Astrocyte of the spinal cord (primary cell): Measurements from ENCODE around the gene ZNF628.

Experiments
- DNase-seq: peaks from one replicate; pipeline ENCODE4 v3.0.0; 2011; ENCODE audit warnings: low read depth, low spot score
- H3K4me3 ChIP-seq: 2 replicates; pipeline ENCODE4 v1.5.1; 2011; ENCODE audit warnings: low read depth, mild to moderate bottlenecking, low read length, moderate library complexity
- CTCF ChIP-seq: IDR thresholded peaks from 2 replicates; pipeline ENCODE4 v1.5.1; 2012; ENCODE audit warnings: low read depth, mild to moderate bottlenecking, low read length, inconsistent platforms
- in situ Hi-C: cut with HindIII; loops from 2 replicates; pipeline ENCODE4 v1.10.0; 2017; ENCODE audit warnings: low sequenced_read_pairs

The ZNF628 gene

GRCh38 chr19:55476100-55476775 is at the start of gene ZNF628:
Gene ZNF628 (plus strand): TSS chr19:55476617. CDS start chr19:55479911, 3,294 bp downstream.
- TF ChIP-seq CTCF = no peak
- peak; percentile 99 for DNase-seq
- in situ Hi-C loops = no loop called here
- H3K4me3 ChIP-seq = peak within 1 kb of the TSS; percentile 62

- no peak for DNase-seq
- in situ Hi-C loops = no loop called here
- H3K4me3 ChIP-seq = no peak overlapping the region
- no peak for TF ChIP-seq CTCF
Observed at GRCh38 chr19:55431183-55431582, 45.2 kb upstream of the ZNF628 start.

GRCh38 chr19:55432241-55432959 is 44.0 kb upstream of the ZNF628 start:
- in situ Hi-C loops = no loop called here
- TF ChIP-seq CTCF = no peak
- no peak for DNase-seq
- no peak overlapping the region for H3K4me3 ChIP-seq

- DNase-seq = no peak
- no peak overlapping the region for H3K4me3 ChIP-seq
- in situ Hi-C loops = no loop called here
- TF ChIP-seq CTCF = no peak
Observed at GRCh38 chr19:55433292-55433691, 43.1 kb upstream of the ZNF628 start.

GRCh38 chr19:55434356-55434919 is 42.0 kb upstream of the ZNF628 start:
- no peak for TF ChIP-seq CTCF
- H3K4me3 ChIP-seq = no peak overlapping the region
- in situ Hi-C loops = no loop called here
- DNase-seq = no peak

- no peak for DNase-seq
- in situ Hi-C loops = no loop called here
- H3K4me3 ChIP-seq = no peak overlapping the region
- TF ChIP-seq CTCF = no peak
Observed at GRCh38 chr19:55435020-55435419, 41.4 kb upstream of the ZNF628 start.
